HepG2 (cell line): ENCODE results near the gene RAD51AP1. TPM values are rescaled to one million over a fixed set of nuclear protein-coding genes. Genes with fewer than 3 reads are reported as not detected.
A peak's percentile ranks its signal among the peaks of the same experiment; 100 is the strongest.

Experiments used
- HOXD1 ChIP-seq: sonication (generic); formaldehyde crosslinking; IDR thresholded peaks from 2 replicates; pipeline ENCODE4 v1.5.0; 2020; ENCODE audit warnings: missing genetic modification reagents
- JUNB ChIP-seq: sonication (generic); formaldehyde crosslinking; IDR thresholded peaks from 2 replicates; pipeline ENCODE4 v1.8.0; 2022; ENCODE audit warnings: missing genetic modification reagents, mild to moderate bottlenecking, borderline replicate concordance
- KAT8 ChIP-seq: IDR thresholded peaks from 2 replicates; pipeline ENCODE4 v1.6.1; 2016; ENCODE audit warnings: missing genetic modification reagents, missing compliant biosample characterization
- KDM5B ChIP-seq: sonication (generic); formaldehyde crosslinking; IDR thresholded peaks from 2 replicates; pipeline ENCODE4 v1.4.0; 2020; ENCODE audit warnings: missing genetic modification reagents, mild to moderate bottlenecking, borderline replicate concordance
- NFE2 ChIP-seq: sonication (generic); formaldehyde crosslinking; IDR thresholded peaks from 2 replicates; pipeline ENCODE4 v1.4.0; 2020; ENCODE audit warnings: missing genetic modification reagents
- PHF8 ChIP-seq: sonication (generic); formaldehyde crosslinking; IDR thresholded peaks from 2 replicates; pipeline ENCODE4 v1.5.0; 2020; ENCODE audit warnings: missing genetic modification reagents
- RNF2 ChIP-seq: fragments of 450-650 bp; conservative IDR thresholded peaks from 2 replicates; pipeline ENCODE4 v1.6.1; 2016; ENCODE audit warnings: low read depth
- SP1 ChIP-seq, 2 experiments: fragments of 450-650 bp in 1 of 2; sonication (generic) in 1 of 2; formaldehyde crosslinking in 1 of 2; IDR thresholded peaks; 2 replicates each; pipeline versions ENCODE4 v1.4.0 to v1.6.1; 2016 to 2020; ENCODE audit warnings: missing genetic modification reagents in 1 of 2
- TARDBP ChIP-seq: sonication (generic); formaldehyde crosslinking; IDR thresholded peaks from 2 replicates; pipeline ENCODE4 v1.8.0; 2022; ENCODE audit warnings: mild to moderate bottlenecking, missing genetic modification reagents
- TGIF2 ChIP-seq: IDR thresholded peaks from 2 replicates; pipeline ENCODE4 v1.6.1; 2016; ENCODE audit warnings: control low read depth, missing compliant biosample characterization
- TOE1 ChIP-seq: sonication (generic); formaldehyde crosslinking; IDR thresholded peaks from 2 replicates; pipeline ENCODE4 v1.4.0; 2020; ENCODE audit warnings: mild to moderate bottlenecking, missing genetic modification reagents
- TP53 ChIP-seq: sonication (generic); formaldehyde crosslinking; conservative IDR thresholded peaks from 2 replicates; pipeline ENCODE4 v1.4.0; 2020; ENCODE audit warnings: missing genetic modification reagents
- WIZ ChIP-seq: sonication (generic); formaldehyde crosslinking; IDR thresholded peaks from 2 replicates; pipeline ENCODE4 v1.5.1; 2020; ENCODE audit warnings: mild to moderate bottlenecking, missing genetic modification reagents
- polyA plus RNA-seq, 8 experiments: library from polyadenylated mRNA; depleted of rRNA in 3 of 8; stranded (reverse) in 7 of 8; unstranded in 1 of 8; fragments of >200 nt; fragmentation: Illumina TruSeq in 4 of 8; extraction: Trizol in 4 of 8; gene quantifications; 2 replicates each; pipeline versions ENCODE4 v1.2.1 to v1.2.3, GENCODE V29; 2011 to 2016; ENCODE audit warnings: low read depth in 4 of 8, missing spikeins in 1 of 8, mixed read lengths in 1 of 8; ENCODE audit not compliant: insufficient read depth in 1 of 8
- total RNA-seq, 5 experiments: library from RNA; depleted of rRNA; stranded (reverse); fragments of >200 nt; fragmentation: Illumina TruSeq; extraction: Trizol; gene quantifications; 2 replicates each; pipeline ENCODE4 v1.2.3, GENCODE V29; 2016; ENCODE audit warnings: low read depth in 1 of 5
- TF ChIP-seq, protein P1 (sequence below), 2 experiments: sonication (generic) in 1 of 2; formaldehyde crosslinking in 1 of 2; IDR thresholded peaks; 2 replicates each; pipeline versions ENCODE4 v1.5.1 to v1.6.1; 2011 to 2020; ENCODE audit warnings: borderline replicate concordance in 1 of 2, low read depth in 1 of 2, low read length in 1 of 2, mild to moderate bottlenecking in 1 of 2, missing genetic modification reagents in 1 of 2, moderate library complexity in 1 of 2
- TF ChIP-seq, protein P2 (sequence below): sonication (generic); formaldehyde crosslinking; conservative IDR thresholded peaks from 2 replicates; pipeline ENCODE4 v1.4.0; 2020; ENCODE audit warnings: missing genetic modification reagents
- TF ChIP-seq, protein P3 (sequence below): sonication (generic); formaldehyde crosslinking; IDR thresholded peaks from 2 replicates; pipeline ENCODE4 v1.9.0; 2021; ENCODE audit warnings: missing genetic modification reagents, mild to moderate bottlenecking, borderline replicate concordance
- TF ChIP-seq, protein P4 (sequence below), 2 experiments: fragments of 450-650 bp in 1 of 2; sonication (generic) in 1 of 2; formaldehyde crosslinking; IDR thresholded peaks; 2 replicates each; pipeline versions ENCODE4 v1.5.0 to v1.8.0; 2020 to 2022; ENCODE audit warnings: mild to moderate bottlenecking in 1 of 2, missing genetic modification reagents in 1 of 2
- TF ChIP-seq, protein P5 (sequence below): sonication (generic); formaldehyde crosslinking; IDR thresholded peaks from 2 replicates; pipeline ENCODE4 v1.5.0; 2020; ENCODE audit warnings: mild to moderate bottlenecking, missing genetic modification reagents

The RAD51AP1 gene
- total and polyA plus RNA-seq, 2 of the 13 experiments (the other 11 are each of a cell fraction or from before 2014, with no cell fraction given): 16.6 to 49.3 TPM

DNA sequence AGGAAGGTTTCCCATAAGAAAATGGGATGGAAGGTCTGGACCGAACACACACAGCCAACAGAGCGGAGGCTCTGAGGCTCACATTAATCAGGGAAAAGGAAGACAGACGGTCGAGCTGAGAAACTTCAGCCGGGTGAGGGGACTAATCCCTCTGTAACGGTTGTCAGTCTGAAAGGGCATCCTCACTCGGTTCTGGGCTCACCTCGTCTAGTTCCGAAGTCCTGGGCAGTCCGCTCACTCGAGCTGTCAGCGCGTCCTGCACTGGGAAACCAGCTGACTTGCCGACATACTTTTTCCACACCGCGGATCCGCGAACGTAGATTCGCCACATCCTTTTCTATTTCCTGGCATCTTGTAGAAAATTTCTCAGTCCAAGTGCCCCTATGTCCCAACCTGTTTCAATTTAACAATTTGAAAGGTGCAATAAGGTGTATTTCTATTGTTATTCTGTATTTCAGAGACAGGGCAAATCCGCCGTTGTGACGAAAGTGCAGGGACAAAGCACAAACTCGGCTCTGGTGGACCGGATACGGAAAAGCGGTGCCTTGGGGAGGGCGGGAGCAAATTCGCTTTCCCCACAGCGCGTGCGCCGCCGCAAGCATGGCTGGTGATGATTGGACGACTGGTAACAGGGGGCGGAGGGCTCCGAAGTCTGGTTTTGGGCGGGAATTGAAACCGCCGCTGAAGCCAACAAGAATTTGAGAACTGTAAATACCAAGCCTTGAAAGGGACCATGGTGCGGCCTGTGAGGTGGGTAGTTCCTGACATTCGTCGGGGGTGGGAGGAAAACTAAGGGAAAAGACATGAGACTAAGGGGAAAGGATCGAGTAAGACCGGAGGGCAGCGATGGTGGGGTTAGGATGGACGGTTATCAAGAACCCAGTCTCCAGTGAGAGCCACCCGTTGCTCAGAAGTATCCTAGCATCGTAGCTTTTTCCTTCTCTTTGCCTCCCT lies at the start of gene RAD51AP1 (continued):
- no peak for TF ChIP-seq HOXD1
- no peak for TF ChIP-seq WIZ (CRISPR knock-in tag)
- peak; percentile 28; the same call in 1 of the 2 replicates for TF ChIP-seq TARDBP (CRISPR knock-in tag)
- TF ChIP-seq, protein P1, sequence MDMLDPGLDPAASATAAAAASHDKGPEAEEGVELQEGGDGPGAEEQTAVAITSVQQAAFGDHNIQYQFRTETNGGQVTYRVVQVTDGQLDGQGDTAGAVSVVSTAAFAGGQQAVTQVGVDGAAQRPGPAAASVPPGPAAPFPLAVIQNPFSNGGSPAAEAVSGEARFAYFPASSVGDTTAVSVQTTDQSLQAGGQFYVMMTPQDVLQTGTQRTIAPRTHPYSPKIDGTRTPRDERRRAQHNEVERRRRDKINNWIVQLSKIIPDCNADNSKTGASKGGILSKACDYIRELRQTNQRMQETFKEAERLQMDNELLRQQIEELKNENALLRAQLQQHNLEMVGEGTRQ (IDR thresholded peaks at IDR 0.05; ENCODE audit: low read depth, low read length): no peak
- TF ChIP-seq, protein P1 (CRISPR knock-in tag; IDR thresholded peaks at IDR 0.05; ENCODE audit: borderline replicate concordance): peak; percentile 86; the same call in 1 of the 2 replicates
- TF ChIP-seq KDM5B (CRISPR knock-in tag): peak; percentile 81; the same call in 1 of the 2 replicates
- no peak for TF ChIP-seq RNF2
- TF ChIP-seq TGIF2 (CRISPR knock-in tag): peak; percentile 94
- TF ChIP-seq SP1 (IDR thresholded peaks at IDR 0.05): no peak
- peak; percentile 75 for TF ChIP-seq SP1 (CRISPR knock-in tag; IDR thresholded peaks at IDR 0.05)
- 0 out of 2 replicates have a peak, but pooled peaks have one; percentile 23 for TF ChIP-seq TP53
- TF ChIP-seq, protein P2, sequence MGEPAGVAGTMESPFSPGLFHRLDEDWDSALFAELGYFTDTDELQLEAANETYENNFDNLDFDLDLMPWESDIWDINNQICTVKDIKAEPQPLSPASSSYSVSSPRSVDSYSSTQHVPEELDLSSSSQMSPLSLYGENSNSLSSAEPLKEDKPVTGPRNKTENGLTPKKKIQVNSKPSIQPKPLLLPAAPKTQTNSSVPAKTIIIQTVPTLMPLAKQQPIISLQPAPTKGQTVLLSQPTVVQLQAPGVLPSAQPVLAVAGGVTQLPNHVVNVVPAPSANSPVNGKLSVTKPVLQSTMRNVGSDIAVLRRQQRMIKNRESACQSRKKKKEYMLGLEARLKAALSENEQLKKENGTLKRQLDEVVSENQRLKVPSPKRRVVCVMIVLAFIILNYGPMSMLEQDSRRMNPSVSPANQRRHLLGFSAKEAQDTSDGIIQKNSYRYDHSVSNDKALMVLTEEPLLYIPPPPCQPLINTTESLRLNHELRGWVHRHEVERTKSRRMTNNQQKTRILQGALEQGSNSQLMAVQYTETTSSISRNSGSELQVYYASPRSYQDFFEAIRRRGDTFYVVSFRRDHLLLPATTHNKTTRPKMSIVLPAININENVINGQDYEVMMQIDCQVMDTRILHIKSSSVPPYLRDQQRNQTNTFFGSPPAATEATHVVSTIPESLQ (CRISPR knock-in tag): no peak
- TF ChIP-seq, protein P3, sequence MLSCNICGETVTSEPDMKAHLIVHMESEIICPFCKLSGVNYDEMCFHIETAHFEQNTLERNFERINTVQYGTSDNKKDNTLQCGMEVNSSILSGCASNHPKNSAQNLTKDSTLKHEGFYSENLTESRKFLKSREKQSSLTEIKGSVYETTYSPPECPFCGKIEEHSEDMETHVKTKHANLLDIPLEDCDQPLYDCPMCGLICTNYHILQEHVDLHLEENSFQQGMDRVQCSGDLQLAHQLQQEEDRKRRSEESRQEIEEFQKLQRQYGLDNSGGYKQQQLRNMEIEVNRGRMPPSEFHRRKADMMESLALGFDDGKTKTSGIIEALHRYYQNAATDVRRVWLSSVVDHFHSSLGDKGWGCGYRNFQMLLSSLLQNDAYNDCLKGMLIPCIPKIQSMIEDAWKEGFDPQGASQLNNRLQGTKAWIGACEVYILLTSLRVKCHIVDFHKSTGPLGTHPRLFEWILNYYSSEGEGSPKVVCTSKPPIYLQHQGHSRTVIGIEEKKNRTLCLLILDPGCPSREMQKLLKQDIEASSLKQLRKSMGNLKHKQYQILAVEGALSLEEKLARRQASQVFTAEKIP (CRISPR knock-in tag): no peak
- TF ChIP-seq TOE1 (CRISPR knock-in tag): peak; percentile 35; the same call in 1 of the 2 replicates
- peak; percentile 98 for TF ChIP-seq KAT8 (CRISPR knock-in tag)
- no peak; the same call in 1 of the 2 replicates for TF ChIP-seq JUNB
- peak; percentile 69 for TF ChIP-seq PHF8 (CRISPR knock-in tag)
- no peak for TF ChIP-seq NFE2 (CRISPR knock-in tag)
- TF ChIP-seq, protein P4, sequence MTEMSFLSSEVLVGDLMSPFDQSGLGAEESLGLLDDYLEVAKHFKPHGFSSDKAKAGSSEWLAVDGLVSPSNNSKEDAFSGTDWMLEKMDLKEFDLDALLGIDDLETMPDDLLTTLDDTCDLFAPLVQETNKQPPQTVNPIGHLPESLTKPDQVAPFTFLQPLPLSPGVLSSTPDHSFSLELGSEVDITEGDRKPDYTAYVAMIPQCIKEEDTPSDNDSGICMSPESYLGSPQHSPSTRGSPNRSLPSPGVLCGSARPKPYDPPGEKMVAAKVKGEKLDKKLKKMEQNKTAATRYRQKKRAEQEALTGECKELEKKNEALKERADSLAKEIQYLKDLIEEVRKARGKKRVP (CRISPR knock-in tag; IDR thresholded peaks at IDR 0.05): peak in 1 of 2 experiments; percentile 59; a peak in 2 of 4 replicates
- TF ChIP-seq, protein P5, sequence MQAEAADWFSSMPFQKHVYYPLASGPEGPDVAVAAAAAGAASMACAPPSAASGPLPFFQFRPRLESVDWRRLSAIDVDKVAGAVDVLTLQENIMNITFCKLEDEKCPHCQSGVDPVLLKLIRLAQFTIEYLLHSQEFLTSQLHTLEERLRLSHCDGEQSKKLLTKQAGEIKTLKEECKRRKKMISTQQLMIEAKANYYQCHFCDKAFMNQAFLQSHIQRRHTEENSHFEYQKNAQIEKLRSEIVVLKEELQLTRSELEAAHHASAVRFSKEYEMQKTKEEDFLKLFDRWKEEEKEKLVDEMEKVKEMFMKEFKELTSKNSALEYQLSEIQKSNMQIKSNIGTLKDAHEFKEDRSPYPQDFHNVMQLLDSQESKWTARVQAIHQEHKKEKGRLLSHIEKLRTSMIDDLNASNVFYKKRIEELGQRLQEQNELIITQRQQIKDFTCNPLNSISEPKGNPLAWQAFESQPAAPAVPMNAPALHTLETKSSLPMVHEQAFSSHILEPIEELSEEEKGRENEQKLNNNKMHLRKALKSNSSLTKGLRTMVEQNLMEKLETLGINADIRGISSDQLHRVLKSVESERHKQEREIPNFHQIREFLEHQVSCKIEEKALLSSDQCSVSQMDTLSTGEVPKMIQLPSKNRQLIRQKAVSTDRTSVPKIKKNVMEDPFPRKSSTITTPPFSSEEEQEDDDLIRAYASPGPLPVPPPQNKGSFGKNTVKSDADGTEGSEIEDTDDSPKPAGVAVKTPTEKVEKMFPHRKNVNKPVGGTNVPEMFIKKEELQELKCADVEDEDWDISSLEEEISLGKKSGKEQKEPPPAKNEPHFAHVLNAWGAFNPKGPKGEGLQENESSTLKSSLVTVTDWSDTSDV (CRISPR knock-in tag): no peak
